ENCODE measurements around the gene LAMB1.
A peak's percentile ranks its signal among the peaks of the same experiment; 100 is the strongest.

LAMB1 gene

DNA sequence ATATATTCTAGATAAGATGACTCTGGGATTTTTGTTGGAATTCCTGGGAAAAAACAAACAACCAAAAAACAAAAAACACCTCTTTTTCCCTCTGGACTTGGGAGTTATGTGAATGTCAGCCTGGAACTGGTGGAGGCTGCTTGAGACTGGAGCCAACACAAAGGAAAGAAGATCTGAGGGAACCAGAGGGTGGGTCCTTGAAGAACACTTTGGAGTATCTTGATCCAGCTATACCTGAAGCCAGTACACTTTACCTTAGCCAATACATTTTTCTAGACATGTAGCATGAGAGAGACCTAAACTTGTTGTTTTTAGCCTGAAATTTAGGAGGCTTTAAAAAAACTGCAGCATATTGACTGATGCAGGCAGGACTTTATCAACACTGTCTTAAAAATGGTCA is 5.9 kb upstream of the LAMB1 start:
- no peak for DNase-seq (ENCODE audit: extremely low spot score)
- no peak for TF ChIP-seq CTCF (IDR thresholded peaks at IDR 0.05; ENCODE audit: control extremely low read depth, extremely low read depth, low read depth, missing control alignments)
- CTCF ChIA-PET, result no interaction called here
- POLR2A ChIA-PET, result no interaction called here

GRCh38 chr7:108008240-108008639 is 5.3 kb upstream of the LAMB1 start:
- ChIA-PET CTCF (no interaction called here), POLR2A (no interaction called here)
- no peak for TF ChIP-seq CTCF (IDR thresholded peaks at IDR 0.05; ENCODE audit: control extremely low read depth, extremely low read depth, low read depth, missing control alignments)
- no peak for DNase-seq (ENCODE audit: extremely low spot score)

- ChIA-PET CTCF (no interaction called here), POLR2A (no interaction called here)
- no peak for TF ChIP-seq CTCF (IDR thresholded peaks at IDR 0.05; ENCODE audit: control extremely low read depth, extremely low read depth, low read depth, missing control alignments)
- no peak for DNase-seq (ENCODE audit: extremely low spot score)
These were observed 4.8 kb upstream of the LAMB1 start for GRCh38 chr7:108007762-108008161.

- POLR2A ChIA-PET, result no interaction called here
- DNase-seq (ENCODE audit: extremely low spot score), result no peak
- no peak for TF ChIP-seq CTCF (IDR thresholded peaks at IDR 0.05; ENCODE audit: control extremely low read depth, extremely low read depth, low read depth, missing control alignments)
- CTCF ChIA-PET, result no interaction called here
These were observed 4.3 kb upstream of the LAMB1 start for GRCh38 chr7:108007261-108007660.

- peak; percentile 16 for DNase-seq (ENCODE audit: extremely low spot score)
- ChIA-PET CTCF (interaction anchor here (1.1 to 1.4 kb wide), 2 partner anchors 9 to 13 kb away, joined by 3 read pairs; no protein-coding TSS in a partner anchor), POLR2A (no interaction called here)
- no peak for TF ChIP-seq CTCF (IDR thresholded peaks at IDR 0.05; ENCODE audit: control extremely low read depth, extremely low read depth, low read depth, missing control alignments)
These were observed 1.5 kb upstream of the LAMB1 start for GRCh38 chr7:108004220-108005142.

DNA sequence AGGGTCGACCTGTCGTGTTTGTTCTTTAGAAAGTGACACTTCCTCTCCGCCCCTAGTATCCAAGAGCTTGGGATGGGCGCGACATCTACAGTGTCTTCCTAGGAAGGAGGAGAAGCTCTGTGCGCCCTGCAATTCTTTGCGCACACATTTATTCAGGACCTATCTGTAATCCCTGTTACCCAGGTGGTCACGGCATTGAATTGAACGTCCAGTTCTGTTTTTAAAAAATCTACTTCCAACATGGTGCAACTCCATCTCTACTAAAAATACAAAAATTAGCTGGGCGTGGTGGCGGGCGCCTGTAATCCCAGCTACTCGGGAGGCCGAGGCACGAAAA is 606 bp upstream of the LAMB1 start:
- POLR2A ChIA-PET, result no interaction called here
- TF ChIP-seq CTCF (IDR thresholded peaks at IDR 0.05; ENCODE audit: control extremely low read depth, extremely low read depth, low read depth, missing control alignments), result no peak
- DNase-seq (ENCODE audit: extremely low spot score), result no peak
- CTCF ChIA-PET, result interaction anchor here (1.4 kb wide), 1 partner anchor 14 kb away, joined by 3 read pairs; no protein-coding TSS in a partner anchor

All from GM10248 (cell line).